HG03196 (cell line): Measurements from ENCODE around the gene LAMB3.

ENCODE experiments used
- ATAC-seq: cut with Tn5 transposase; IDR thresholded peaks from one replicate; pipeline ENCODE4 v1.9.1; 2021; ENCODE audit not compliant: unreplicated experiment

The LAMB3 gene

DNA sequence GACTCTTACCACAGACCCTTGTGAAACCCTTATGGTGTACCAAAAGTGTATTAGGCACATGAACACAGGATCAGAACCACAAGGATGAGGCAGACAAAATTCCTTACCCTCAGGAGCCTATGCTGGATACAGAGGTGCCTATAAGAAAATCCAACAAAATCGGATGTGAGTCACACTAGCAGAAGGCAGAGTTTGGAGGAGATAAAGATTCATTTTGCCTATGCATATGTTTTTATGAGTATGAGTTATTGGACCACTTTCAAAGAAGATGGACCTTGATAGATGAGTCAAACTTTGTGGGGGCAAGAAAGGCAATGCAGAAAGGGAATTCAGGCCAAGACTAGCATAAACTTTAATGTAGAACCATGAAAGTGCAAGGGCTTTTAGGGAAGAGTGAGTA lies 51.7 kb downstream of the LAMB3 start:
- no peak for ATAC-seq

- no peak for ATAC-seq
Measured at GRCh38 chr1:209598227-209598626, 54.0 kb downstream of the LAMB3 start.

- no peak for ATAC-seq
Measured at GRCh38 chr1:209597499-209597898, 54.7 kb downstream of the LAMB3 start.

DNA sequence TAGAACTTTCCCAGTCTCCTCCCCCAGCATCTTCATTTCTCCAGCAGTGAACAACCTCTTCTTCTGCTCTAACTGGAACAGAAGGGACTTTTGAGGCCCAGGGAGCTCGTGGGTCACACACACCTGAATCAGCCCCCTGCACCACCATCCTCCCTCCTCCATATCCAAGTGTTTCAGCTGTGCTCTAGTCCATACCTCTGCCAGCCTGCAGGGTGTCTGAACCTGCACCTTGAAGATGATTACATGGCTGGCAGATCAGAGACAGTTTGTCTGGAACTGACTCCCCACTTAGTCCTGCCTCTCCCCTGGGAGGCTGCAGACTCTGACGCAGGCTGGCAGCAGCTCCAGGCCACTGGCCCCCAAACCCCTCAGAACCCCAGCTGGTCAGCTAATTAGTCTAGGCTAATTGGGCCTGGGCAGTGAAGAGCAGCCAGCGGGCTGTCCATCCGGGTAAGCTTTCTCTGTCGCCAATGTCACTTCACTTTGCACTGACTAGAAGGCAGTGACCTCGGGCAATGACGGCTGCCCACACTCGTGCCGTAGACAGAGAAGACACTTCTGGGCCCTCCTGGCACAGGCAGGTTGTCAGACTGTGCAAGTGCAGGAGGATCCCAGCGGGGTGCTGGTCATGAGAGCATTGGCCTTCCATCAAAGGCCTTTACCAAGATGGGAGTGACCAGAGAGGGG lies 56.5 kb downstream of the LAMB3 start:
- ATAC-seq: no peak

- ATAC-seq: no peak
Measured at GRCh38 chr1:209595028-209595427, 57.2 kb downstream of the LAMB3 start.

GRCh38 chr1:209594440-209594839 lies 57.8 kb downstream of the LAMB3 start:
- ATAC-seq: no peak

- no peak for ATAC-seq
Measured at GRCh38 chr1:209593747-209594146, 58.5 kb downstream of the LAMB3 start.

GRCh38 chr1:209590405-209590804 lies 61.8 kb downstream of the LAMB3 start:
- ATAC-seq: no peak

GRCh38 chr1:209589863-209590262 lies 62.4 kb downstream of the LAMB3 start:
- ATAC-seq: no peak

- ATAC-seq: no peak
Measured at GRCh38 chr1:209589440-209589839, 62.8 kb downstream of the LAMB3 start.

DNA sequence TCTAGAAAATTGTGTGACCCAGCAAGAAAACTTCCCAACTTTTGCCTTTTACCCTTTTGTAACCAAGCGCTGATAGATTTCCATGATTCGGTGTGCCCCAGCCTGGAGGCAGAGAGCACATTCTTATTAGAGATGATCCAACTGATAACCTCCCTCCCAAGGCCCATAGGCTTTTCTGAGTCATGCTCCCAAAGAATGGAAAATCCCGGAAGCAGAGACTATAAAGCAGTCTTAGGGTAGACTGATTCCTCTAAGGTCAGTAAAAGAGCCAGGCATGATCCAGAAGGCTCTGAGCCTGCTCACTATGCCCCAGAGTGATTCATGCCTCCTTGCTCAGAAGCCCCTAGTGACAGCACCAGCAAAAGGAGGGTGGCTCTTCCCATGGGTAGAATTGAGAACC lies 64.4 kb downstream of the LAMB3 start:
- no peak for ATAC-seq

- no peak for ATAC-seq
Measured at GRCh38 chr1:209586221-209586740, 65.9 kb downstream of the LAMB3 start.

- ATAC-seq: no peak
Measured at GRCh38 chr1:209585672-209586071, 66.6 kb downstream of the LAMB3 start.

- no peak for ATAC-seq
Measured at GRCh38 chr1:209585197-209585596, 67.0 kb downstream of the LAMB3 start.

GRCh38 chr1:209584231-209584672 lies 68.0 kb downstream of the LAMB3 start:
- no peak for ATAC-seq

- no peak for ATAC-seq
Measured at GRCh38 chr1:209583408-209583807, 68.8 kb downstream of the LAMB3 start, which contains the start of gene CAMK1G. TSS of gene CAMK1G (plus strand) at chr1:209583714. CDS start at chr1:209594984, 11,270 bp downstream.

- ATAC-seq: no peak
Measured at GRCh38 chr1:209580577-209580976, 71.6 kb downstream of the LAMB3 start.

GRCh38 chr1:209577346-209577745 lies 74.9 kb downstream of the LAMB3 start:
- no peak for ATAC-seq

GRCh38 chr1:209576392-209577197 lies 75.6 kb downstream of the LAMB3 start:
- peak; percentile 77 for ATAC-seq

DNA sequence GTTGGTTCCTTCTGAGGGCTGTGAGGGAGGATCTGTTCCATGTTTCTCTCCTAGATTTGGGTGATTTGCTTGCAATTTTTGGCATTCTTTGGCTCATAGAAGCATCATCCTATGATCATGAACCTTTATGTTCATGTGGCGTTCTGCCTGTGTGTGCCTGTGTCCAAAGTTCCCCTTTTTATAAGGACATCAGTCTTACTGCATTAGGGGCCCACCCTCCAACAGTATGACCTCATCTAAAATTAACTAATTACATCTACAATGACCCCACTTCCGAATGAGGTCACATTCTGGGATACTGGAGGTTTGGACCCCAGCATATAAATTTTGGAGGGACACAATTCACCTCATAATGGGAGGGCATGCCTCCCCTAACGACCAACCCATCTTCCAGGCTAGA lies 81.5 kb downstream of the LAMB3 start:
- no peak for ATAC-seq

GRCh38 chr1:209569455-209570207 lies 82.6 kb downstream of the LAMB3 start:
- peak; percentile 50 for ATAC-seq
